NCI-H446 (cell line): ENCODE results near the gene PITHD1.
A peak's percentile ranks its signal among the peaks of the same experiment; 100 is the strongest.
"Not testable (repeated sequence)": the region's sequence is repeated elsewhere in the genome, so short reads cannot be mapped to it uniquely, and the experiment has no call there.

Experiments used
- DNase-seq, 2 experiments: peaks; one replicate each; lab custom pipeline; 2025; lab: John Stamatoyannopoulos, UW

The PITHD1 gene

DNA sequence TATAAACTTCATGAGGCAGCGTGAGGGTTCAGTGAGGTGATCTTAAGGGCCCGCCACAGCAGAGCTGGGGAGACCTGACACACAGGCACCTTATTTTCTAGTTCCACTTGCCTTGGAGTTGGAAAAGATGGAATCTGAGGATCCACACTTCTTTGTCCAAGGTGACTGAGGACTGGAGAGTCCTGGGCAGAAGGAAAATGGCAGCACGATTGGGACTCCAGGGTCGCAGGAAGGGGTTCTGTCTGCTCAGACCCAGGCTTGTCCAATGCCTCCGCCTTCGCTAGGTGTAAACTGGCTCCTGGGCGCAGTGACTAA is 21.0 kb downstream of the PITHD1 start:
- DNase-seq = no peak

DNA sequence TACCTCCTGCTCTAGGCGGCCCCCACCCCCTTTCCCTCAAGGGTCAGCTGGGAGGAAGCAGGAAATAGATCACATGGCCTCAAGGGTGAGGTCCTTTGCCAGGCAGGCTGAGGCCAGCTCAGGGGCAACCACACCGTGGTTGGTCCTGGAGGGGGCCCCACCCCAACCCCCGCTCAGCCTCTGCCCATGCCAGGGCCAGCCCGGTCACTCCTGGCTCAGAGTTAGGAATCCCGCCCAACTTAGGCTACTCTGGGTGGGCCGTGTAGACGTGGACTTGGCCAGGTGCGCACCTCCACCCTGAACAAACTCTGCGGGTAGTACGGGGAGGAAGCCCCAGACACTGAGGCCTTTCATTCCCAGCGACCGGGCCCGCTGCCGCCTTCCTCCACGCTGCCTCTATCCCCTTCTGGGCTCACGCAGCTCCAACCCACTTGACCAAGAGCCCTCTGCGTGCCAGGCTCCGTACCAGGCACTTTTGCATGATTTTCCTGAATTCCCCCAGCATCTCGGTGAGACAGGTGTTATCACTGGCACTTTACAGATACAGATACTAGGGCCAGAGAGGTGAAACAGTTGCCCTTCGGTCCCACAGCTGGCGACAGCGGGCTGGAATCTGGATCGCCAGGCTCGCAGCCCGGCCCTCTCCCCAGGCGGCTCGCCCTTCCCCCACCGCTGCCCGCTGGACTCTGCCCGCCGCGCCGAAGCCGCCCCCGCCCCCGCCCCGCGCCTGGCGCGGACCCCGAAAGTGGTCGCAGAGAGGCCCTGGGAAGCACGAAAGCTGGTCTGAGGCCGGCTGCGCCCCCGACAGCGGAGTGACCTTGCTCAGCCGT is 21.6 kb downstream of the PITHD1 start:
- DNase-seq = no peak

DNA sequence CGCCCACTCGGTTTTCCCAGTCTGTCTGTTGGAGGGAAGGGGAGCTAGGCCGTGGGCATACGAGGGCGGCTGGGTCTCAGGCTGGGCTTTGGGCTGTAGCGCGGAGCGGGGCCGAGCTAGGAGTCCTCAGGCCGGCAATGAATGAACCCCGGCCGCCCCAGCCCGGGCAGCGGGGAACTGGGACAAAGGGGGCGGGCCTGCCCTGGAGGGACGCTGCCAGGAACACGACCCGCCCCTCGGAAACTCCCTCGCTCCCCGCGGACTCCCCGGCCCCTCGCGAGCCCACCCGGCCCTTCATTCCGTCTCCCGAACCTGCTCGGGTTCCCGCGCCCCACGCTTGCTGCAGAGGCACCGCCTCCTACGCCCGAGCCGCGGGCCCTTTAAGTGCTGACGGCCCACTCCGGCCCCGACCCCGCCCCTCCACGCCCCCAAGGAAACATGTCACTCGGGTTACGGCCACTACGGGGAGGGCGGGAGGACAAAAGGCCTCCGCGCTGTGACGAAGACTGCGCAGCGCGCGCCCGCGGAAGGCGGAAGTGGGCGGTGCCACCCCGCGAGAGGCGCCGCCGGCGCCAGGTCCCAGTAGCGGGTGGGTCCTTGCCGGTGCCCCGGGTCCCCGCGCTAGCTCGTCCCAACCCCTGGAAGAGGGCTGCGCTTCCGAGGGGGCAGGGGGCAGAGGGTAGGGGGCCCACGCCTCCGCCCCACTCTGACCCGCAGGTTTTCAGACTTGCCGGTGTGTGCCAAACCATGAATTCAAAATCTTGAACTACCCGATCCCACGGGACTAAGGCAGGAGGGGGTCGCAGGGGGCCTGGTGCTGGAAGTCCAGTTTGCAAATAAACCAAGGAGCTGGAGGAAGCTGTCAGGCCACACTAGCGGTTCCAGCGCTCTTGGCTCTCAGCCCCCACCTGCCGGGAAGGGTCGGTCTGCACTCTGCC is 22.5 kb downstream of the PITHD1 start, which contains the start of gene GALE:
Gene GALE (minus strand): TSS at position 355 of the 938 bp plus-strand sequence. CDS start 1,747 bp downstream, outside the sequence.
- peak; percentile 80 to 97 for DNase-seq

DNA sequence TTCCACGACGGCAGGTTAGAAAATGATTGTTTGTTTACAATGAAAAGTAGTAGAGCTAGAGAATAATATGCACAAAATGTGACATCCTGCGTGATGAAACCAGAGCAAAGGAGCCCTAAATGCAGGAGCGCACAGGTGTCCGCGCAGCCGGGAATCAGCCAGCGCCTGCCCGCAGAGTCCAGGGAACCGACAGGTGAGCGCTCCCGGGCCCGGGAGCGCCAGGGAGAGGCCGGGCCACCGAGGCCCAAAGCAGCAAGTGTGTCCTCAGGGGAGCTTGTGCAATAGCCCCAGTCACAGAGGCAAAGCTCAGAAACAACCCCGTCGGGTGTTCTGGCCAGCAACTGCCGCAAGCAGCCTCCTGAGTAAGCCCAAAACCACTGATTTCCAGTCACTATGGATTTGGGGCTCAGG is 23.1 kb downstream of the PITHD1 start:
- DNase-seq = no peak

DNA sequence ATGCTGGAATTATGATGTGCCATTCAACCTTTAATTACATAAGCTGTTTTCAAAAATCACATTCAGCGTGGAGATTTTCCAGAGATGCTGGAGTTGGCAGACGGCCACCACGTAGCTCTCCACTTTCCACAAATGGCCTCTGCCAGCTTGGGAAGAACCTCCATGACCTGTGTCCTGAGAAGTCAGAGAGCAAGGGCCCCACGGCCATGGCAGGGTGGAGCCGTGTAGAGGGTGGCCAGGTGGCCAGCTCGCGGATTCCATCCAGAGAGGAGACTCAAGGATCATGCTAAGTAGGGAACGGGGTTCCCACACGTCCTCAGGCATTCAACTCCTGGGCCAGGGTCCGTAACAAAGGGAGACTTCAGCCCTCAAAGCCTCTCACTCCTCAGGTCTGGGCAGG is 23.7 kb downstream of the PITHD1 start:
- no peak for DNase-seq

DNA sequence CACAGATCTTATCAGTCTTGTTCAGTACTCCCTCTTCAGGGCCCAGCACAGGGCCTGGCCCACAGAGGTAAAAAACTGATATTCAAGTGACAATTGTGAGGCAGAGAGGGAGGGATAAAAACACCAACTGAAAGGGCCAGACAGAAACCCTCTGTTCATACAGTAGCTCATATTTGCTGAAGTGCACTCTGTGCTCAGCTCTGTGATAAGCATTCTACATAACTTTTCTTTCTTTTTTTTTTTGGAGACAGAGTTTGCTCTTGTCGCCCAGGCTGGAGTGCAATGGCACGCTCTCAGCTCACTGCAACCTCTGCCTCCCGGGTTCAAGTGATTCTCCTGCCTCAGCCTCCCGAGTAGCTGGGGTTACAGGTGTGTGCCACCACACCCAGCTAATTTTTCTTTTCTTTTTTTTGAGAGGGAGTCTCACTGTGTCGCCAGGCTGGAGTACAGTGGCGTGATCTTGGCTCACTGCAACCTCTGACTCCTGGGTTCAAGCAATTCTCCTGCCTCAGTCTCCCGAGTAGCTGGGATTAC is 24.7 kb downstream of the PITHD1 start:
- DNase-seq = not testable (repeated sequence)

DNA sequence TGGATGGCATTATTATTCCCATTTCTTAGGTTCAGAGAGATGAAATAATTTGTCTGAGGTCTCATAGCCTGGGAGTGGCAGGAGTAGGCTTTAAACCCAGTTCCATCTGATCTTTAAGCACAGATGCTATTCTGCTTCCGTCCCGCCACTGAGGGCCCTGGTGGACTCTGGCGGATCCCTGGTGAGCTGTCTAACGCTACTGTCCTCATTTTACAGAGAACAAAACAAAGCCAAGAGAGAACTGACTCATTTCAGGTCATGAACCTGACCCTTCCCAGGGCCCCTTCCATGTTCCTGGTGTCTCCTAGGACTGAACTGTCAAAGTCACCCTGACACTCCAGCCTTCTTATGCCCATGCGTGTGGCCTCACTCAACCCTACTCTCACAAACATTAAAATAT is 25.5 kb downstream of the PITHD1 start:
- DNase-seq = no peak

DNA sequence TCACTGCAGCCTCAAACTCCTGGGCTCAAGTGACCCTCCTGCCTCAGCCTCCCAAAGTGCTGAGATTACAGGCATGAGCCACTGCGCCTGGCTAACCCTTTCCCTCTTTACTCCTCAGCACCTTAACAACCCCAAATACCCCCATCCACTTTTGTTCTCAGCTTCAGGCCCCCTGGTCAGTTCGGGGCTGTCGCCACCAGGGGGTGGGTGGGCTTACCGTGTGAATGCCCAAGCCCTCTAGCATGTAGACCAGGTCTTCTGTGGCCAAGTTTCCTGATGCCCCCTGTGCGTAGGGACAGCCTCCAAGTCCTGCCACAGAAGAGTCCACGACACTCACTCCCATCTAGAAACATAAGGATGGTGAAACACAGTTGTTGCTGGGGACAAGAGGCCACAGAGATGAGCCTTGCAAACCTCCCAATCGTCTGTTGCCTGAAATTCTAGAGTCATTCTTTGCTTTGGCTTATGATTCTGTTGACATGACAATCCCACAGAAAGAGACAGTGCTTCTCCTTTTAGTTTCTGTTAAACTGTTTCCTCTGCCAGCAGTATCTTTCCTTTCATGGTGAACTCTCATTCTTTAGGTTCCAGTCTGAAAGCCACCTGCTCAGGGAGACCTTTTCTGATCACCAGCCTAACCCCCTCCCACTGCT is 26.1 kb downstream of the PITHD1 start:
- DNase-seq = no peak

DNA sequence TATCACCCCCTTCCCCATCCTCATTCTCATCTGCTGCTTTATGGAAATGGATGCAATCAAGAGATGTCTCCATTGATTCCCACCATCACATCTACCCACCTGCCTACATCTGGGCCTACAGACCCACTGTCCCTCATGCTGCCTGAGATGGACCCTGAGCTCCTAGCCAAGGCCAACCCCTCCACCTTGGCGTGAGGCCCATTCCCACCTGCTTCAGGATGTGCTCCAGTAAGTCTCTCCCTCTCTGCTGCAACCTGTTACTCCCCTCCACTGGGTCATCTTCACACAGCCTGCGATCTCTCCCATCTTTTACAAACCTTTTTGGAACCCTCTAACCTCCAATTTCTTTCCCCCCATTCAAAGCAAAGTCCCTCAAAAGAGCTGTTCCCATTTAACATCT is 26.8 kb downstream of the PITHD1 start:
- no peak for DNase-seq

DNA sequence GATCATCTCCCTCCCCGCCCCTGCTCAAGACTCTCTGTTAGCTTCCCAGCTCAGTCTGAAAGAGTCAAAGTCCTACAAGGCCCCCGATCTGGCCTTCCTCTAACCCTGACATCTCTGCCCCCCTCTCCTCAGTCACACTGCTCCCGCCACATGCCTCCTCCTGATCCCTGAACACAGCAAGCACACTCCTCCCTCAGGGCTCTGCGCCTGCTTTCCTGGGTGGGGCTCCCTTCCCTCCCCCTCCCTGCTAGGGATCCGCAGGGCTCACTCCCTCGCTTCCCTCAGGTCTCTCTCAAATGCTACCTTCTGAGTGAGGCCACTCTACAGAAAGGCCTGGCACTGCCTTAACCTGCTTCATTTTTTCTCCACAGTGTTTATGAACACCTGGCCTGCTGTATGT is 28.1 kb downstream of the PITHD1 start:
- no peak for DNase-seq

DNA sequence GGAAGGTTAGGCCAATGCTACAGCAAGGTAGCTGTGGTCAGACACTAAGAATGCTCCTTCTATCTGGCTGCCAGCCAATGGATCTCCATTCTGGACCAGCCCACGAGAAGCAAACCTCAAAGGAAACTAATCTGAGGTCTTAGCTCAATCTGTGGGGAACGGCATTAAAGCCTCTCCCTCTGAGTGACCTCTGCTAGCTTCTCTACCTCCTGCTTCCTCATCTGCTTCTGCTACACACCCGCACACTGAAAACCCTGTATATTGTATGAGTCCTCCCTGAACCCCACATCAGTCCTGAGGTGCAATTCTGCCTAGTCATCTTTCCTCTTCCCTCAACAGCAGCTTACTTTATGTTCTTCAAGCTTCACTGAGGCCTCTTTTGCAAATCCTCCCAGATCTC is 29.2 kb downstream of the PITHD1 start:
- DNase-seq = no peak

DNA sequence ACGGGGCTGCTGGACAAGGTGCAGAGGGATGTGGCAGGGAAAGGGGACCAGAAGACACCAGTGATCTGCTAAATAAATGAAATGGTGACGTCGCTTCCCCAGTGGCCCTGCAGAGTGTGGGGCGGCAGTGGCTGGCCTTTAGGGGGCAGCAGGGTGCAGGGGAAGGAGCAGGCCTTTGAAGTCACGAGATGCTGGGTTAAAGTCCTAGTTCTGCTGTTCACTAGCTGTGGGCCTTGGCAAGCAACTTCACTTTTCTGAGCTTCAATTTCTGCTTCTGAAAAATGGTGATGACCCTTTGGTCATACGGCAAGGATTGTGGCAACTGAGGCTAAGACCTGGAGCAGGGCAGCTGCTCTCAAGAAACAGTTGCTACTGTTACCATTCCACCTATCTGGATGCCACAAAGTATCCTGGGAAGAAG is 31.5 kb downstream of the PITHD1 start:
- peak; percentile 35 to 70 for DNase-seq

DNA sequence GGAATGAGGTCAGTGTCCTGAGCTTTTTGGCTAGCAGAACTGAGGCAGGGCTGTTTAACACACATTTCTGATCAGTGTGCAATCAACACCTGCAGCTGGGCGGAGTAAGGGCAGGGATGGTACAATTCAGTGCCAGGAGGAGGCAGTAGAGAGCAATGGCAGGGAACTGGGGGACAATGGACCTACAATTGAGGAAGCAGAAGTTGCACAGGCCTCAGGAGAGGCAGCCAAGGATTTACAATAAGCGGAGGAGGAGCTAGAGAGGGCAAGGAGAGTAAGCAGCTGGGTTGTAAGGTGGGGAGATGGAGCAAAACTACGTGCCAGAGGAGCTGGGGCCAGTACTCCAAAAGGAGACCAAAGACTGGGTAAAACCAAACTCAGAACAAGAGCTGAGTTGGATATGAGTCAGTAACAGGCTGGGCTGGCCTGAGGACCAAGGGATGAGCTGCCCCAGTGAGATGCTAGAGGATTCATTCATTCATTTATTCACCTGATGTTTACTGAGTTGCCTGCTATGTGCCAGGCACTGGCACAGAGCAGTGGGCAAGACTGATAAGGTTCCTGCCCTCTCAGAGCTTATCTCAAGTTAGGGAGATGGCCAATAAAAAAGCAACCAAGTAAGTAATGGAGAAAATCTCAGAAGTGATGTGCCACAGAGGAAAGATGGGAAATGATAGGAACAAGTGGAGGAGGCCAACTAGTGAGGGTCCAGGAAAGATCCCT is 32.8 kb downstream of the PITHD1 start:
- DNase-seq = peak in 1 of 2 experiments; percentile 28

DNA sequence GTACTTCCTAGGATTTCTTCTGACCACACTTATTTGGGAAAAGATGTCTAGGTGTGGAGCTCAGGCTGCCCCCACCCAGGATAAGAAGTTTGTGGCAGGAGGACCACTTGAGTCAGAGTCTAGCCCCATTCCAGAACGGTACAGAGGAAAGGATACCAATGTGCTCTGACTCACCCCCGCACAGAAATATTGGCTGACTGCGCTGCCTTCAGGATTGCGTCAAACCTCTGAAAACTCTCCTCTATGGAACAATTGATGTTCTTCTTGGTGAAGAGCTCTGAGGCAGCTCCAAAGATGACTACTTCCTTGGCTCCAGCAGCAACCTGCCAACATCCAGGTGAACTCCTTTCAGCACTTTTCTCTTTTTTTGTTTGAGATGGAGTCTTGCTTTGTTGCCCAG is 35.8 kb downstream of the PITHD1 start:
- no peak for DNase-seq

DNA sequence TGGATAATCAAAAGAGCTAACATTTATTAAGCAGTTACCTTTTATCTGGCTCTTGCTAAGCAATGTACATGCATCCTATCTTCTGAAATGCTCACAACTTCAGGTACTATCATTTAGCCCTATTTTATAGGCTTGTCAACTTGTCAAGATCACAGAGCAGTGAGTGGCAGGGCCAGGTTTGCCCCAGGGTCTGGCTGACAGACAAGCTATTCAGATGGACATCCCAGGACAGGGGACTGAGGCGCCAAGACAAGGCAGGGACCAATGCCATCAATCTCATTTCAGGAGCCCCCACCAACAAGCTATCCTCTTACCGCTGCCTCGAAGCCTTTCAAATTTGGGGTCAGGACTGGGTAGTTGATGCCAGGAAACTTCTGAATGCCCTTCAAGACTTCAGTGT is 38.1 kb downstream of the PITHD1 start:
- no peak for DNase-seq

DNA sequence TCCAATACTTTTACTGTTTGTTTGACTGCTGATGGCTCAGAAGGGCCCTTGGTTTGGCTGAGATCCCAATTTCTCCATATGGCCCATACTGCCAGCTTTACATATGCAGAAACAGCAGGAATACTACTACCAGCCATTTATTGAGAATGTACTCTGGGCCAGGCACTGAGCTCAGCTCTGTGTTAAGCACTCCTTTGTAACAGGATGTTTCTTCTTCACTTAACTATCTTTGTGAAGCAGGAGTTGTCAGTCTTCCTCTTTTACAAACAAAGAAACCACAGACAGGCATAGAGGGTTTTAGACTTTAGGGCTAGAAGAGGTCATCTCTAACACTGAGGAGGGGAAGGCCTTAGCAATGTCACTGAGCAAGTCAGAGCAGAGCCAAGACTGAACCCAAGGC is 38.7 kb downstream of the PITHD1 start:
- peak in 1 of 2 experiments; percentile 55 for DNase-seq

DNA sequence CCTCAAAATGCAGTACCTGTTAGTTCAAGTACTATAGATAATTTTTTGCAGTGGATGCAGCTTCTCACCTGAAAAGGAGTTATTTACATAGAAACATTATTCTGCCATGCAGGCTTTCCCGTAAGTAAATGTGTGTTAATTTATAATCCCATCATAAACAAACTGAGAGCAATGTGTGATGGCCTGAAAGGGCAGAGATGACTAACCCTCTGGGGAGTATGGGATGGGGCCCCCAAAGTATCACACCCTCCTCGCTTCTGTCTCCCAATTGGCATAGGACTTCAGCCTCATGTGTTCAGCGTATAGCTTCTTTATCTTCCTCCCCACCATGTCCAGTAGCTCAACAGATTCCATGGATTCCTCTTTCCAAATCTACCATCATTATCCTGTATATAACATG is 39.4 kb downstream of the PITHD1 start:
- DNase-seq = no peak

DNA sequence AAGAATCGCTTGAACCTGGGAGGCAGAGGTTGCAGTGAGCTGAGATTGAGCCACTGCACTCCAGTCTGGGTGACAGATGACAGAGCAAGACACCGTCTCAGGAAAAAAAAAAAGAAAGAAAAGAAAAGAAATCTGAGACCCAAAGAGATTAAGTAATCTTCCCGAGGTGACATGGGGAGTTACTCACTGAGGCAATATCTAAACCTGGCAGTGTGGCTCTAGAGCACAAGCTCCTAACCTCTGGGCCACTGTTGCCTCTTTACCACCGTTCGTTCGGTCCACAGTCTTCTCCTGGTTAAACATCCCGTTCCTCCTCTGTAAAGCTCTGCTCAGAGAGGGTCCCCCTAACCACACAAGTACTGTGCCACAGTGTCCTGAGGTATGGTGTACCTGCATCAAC is 45.5 kb downstream of the PITHD1 start:
- DNase-seq = no peak

DNA sequence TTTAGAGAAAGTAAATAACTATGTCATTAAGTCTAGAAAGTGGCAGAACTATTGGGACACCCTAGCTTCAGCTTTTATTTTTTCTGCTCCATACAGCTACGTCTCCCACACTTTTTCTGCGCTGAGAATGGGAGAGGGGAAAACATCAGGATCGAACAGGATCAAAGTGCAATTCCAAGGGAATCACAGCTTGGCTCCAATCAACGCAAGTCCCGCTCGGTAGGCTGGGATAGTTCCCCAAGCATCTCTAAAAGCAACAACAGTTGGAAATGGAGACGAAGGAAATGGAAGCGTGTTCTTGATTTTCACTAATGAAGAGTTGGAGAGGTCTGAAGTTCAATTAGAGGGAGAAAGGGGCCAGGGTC is 46.5 kb downstream of the PITHD1 start:
- DNase-seq = no peak

DNA sequence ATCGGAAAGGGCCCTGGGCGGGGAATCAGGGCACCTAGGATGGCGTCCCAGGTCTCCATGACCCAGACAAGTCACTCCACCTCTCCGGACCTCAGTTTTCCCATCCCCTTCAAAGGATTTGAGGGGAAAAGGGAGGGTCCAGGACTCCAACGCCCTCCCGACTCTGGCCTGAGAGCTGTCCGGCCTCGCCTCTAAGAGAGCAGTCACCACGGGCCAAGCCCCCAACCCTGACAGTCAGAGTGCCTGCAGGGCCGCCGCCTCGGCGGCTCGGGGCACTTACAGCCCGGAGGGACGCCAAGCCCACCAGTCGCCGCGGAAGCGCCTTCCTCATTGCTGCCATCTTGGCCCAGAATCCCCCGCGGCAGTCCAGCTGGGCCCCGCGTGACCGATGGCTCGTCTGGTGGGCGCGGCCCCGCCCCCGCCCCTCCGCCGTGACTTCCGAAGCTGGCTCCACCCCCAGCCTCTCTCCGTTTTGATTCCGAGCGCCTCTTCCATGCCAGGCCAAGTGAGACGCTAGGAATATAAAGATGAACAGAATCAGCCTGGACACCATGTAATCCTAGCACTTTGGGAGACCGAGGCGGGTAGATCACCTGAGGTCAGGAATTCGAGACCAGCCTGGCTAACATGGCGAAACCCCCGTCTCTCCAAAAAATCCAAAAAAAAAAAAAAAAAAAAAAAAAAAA is 47.0 kb downstream of the PITHD1 start, which contains the start of gene HMGCL:
Gene HMGCL (minus strand): TSS at position 354 of the 686 bp plus-strand sequence. CDS start 14 bp downstream, at position 340.
- DNase-seq = peak; percentile 81 to 96
